Omental fat pad (tissue), 4 donors: ENCODE results near the gene BLTP1. TPM values are rescaled to one million over a fixed set of nuclear protein-coding genes. Genes with fewer than 3 reads are reported as not detected.

ENCODE experiments used
- ATAC-seq: fragments of 150-250 bp; one replicate; pipeline ENCODE4 v1.9.1; 2016; ENCODE audit warnings: mild to moderate bottlenecking, moderate library complexity; ENCODE audit not compliant: low FRiP score
- DNase-seq: peaks from one replicate; pipeline ENCODE4 v3.0.0-alpha.2; 2019; ENCODE audit warnings: low spot score
- total RNA-seq, 4 donors: library from RNA; depleted of rRNA; stranded (reverse); fragments of >200 nt; gene quantifications; one replicate each; pipeline ENCODE4 v1.1.0, GENCODE V29; 2016
- TF ChIP-seq, protein P1 (sequence below), 3 donors: fragments of 450-650 bp; IDR thresholded peaks; one replicate each; pipeline ENCODE4 v1.5.1; 2016 to 2017; ENCODE audit warnings: antibody characterized with exemption in 3 of 3, mild to moderate bottlenecking in 3 of 3, moderate library complexity in 2 of 3

BLTP1 gene
- total RNA-seq, 4 donors from 2014 or later: 80.1 to 212 (median 102) TPM

DNA sequence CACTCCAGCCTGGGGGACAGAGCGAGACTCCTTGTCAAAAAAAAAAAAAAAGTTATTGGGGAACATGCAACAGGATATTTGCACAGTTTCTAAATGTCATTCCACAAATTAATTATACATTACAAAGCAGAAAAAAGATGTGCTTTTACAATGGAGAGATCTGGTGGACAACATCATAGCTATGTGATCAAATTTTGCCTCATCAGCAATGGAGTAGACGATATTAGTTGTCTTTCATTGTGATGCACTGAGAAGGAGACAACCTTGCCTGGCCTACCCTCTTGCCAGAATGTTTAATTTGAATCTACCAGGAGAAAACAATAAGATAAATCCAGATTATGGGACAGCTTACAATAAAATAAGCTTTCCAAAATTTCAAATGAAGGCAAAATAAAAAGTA, 30.5 kb upstream of the BLTP1 start:
- ATAC-seq (no peak), DNase-seq (no peak)
- TF ChIP-seq, protein P1, sequence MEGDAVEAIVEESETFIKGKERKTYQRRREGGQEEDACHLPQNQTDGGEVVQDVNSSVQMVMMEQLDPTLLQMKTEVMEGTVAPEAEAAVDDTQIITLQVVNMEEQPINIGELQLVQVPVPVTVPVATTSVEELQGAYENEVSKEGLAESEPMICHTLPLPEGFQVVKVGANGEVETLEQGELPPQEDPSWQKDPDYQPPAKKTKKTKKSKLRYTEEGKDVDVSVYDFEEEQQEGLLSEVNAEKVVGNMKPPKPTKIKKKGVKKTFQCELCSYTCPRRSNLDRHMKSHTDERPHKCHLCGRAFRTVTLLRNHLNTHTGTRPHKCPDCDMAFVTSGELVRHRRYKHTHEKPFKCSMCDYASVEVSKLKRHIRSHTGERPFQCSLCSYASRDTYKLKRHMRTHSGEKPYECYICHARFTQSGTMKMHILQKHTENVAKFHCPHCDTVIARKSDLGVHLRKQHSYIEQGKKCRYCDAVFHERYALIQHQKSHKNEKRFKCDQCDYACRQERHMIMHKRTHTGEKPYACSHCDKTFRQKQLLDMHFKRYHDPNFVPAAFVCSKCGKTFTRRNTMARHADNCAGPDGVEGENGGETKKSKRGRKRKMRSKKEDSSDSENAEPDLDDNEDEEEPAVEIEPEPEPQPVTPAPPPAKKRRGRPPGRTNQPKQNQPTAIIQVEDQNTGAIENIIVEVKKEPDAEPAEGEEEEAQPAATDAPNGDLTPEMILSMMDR (IDR thresholded peaks at IDR 0.05): no peak

- no peak for ATAC-seq
- no peak for DNase-seq
Observed at GRCh38 chr4:122122083-122122482, 30.0 kb upstream of the BLTP1 start.

DNA sequence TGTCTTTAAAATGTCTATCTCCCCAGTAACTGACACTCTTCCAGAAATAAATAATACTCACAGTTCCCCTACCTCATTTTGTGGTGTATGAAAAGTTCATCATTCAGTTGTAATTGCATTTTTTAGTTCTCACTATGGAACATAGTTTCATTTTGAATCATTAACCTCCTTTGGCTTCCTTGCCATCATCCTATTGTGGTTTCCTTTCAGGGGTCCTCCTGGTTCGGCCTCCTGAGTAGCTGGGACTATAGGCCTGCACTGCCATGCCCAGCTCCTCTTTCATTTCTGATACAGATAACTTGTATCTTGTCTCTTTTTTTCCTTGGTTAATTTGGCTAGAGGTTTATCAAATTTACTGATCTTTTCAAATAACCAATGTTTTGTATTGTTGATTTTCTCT, 23.1 kb upstream of the BLTP1 start:
- no peak for DNase-seq
- ATAC-seq: no peak
- TF ChIP-seq, protein P1 (IDR thresholded peaks at IDR 0.05): no peak

More at GRCh38 chr4:122122083-122122482, 30.0 kb upstream of the BLTP1 start:
- TF ChIP-seq, protein P1 (IDR thresholded peaks at IDR 0.05): no peak

DNA sequence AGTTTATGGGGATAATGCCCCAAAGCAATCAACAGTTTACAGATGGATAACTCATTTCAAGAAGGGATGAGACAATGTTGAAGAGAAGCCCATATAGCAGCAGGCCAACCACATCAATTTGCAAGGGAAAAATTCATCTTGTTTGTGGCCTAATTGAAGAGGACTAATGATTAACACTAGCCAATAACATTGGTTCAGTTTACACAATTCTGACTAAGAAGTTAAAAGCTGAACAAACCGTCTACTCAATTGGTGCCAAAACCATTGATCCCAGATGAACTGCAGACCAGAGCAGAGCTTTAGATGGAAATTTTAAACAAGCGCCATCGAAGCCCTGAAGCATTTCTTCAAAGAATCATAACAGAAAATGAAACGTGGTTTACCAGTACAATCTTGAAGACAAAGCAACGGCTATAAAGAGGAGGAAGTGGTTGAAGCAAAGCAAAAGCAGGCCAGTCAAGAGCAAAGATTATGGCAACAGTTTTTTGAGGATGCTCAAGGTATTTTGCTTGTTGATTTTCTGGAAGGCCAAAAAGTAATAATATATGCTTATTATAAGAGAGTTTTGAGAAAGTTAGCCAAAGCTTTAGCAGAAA, 20.5 kb upstream of the BLTP1 start:
- no peak for DNase-seq
- TF ChIP-seq, protein P1 (IDR thresholded peaks at IDR 0.05): no peak
- no peak for ATAC-seq

DNA sequence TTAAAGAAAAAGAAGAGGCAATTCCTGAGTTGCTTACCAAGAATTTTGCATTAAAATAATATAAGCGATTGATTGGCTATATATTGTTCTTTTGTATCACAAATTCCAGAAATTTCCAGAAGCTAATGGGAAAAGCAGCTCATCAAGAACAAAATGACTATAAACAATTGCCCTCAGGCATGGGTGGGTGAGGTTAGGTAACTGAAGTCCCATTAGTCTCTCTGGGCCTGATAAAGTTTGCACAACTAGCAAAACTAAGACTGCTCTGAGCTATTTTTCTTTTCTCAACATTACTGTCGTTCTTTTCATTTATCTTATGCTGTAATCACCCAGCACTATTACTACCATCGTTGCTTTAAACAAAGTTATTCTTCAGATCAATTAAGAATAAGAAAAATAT, 19.2 kb upstream of the BLTP1 start:
- DNase-seq: no peak
- no peak for ATAC-seq
- TF ChIP-seq, protein P1 (IDR thresholded peaks at IDR 0.05): no peak

DNA sequence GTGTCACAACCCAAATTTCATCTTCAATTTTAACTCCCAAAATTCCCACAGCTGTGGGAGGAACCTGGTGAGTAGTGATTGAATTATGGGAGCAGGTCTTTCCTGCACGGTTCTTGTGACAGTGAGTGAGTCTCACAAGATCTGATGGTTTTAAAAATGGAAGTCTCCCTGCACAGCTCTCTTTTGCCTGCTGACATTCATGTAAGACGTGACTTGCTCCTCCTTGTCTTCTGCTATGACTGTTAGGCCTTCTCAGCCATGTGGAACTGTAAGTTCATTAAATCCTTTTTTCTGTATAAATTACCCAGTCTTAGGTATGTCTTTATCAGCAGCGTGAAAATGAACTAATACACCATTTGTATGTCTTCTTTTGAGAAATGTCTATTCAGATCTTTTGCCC, 13.0 kb upstream of the BLTP1 start:
- TF ChIP-seq, protein P1 (IDR thresholded peaks at IDR 0.05): no peak
- ATAC-seq: no peak

GRCh38 chr4:122140834-122141233, 11.3 kb upstream of the BLTP1 start:
- ATAC-seq: no peak
- no peak for DNase-seq
- TF ChIP-seq, protein P1 (IDR thresholded peaks at IDR 0.05): no peak

More for the DNA sequence above, 13.0 kb upstream of the BLTP1 start:
- no peak for DNase-seq
